GM13977 (cell line): ENCODE results near the gene RAB36.

Experiments used
- DNase-seq: peaks from one replicate; pipeline ENCODE4 v3.0.0; 2012; ENCODE audit warnings: low spot score
- in situ Hi-C: fragments of 300-500 bp; cut with MboI; formaldehyde crosslinking; loops from one replicate; pipeline ENCODE4 v1.12.0; 2022; ENCODE audit warnings: low sequenced_read_pairs, low pct_unique_long_range_greater_than_20kb, mixed read lengths, inconsistent platforms; ENCODE audit not compliant: unreplicated experiment
- TF ChIP-seq, protein P1 (sequence below): IDR thresholded peaks from 2 replicates; pipeline ENCODE4 v1.5.1; 2012; ENCODE audit warnings: mild to moderate bottlenecking, control low read depth; ENCODE audit not compliant: insufficient read depth; ENCODE audit errors: extremely low read depth, missing control alignments

The RAB36 gene

DNA sequence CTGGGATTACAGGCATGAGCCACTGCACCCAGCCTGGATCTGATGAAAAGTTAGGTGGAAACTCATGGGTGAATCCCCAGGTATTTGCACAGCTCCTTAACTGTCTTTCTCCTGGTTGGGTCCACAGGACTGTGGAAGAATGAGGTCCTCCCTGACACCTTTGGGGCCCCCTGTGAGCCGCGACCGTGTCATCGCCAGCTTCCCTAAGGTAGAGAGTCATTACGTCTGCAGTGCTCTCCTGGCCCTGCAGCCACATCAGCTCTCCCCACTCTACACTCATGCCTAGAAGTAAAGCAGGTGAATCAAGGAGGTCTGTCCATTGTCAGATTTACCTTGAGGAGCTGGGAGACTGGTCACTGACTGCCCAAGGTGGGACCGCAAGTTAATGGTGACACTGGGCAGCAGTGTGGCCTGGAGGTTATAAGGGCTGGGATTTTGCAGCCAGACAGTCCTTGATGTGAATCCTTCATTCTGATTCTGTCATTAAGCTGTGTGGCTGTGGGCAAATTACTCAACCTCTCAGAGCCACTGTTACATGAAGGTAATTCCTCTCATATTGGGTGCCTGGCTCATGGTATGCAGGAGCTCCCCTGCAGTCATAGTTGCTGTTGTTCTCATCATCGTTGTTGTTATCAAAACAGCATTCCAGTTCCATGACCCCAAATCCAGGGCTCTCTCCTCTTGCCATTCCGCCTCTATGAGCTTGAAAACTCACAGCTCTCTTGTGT is 1.4 kb downstream of the RAB36 start:
- TF ChIP-seq, protein P1, sequence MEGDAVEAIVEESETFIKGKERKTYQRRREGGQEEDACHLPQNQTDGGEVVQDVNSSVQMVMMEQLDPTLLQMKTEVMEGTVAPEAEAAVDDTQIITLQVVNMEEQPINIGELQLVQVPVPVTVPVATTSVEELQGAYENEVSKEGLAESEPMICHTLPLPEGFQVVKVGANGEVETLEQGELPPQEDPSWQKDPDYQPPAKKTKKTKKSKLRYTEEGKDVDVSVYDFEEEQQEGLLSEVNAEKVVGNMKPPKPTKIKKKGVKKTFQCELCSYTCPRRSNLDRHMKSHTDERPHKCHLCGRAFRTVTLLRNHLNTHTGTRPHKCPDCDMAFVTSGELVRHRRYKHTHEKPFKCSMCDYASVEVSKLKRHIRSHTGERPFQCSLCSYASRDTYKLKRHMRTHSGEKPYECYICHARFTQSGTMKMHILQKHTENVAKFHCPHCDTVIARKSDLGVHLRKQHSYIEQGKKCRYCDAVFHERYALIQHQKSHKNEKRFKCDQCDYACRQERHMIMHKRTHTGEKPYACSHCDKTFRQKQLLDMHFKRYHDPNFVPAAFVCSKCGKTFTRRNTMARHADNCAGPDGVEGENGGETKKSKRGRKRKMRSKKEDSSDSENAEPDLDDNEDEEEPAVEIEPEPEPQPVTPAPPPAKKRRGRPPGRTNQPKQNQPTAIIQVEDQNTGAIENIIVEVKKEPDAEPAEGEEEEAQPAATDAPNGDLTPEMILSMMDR: no peak
- DNase-seq: no peak
- in situ Hi-C loops: loop anchor here (25.0 kb wide), 2 partner anchors 784 to 934 kb away; no protein-coding TSS in a partner anchor

DNA sequence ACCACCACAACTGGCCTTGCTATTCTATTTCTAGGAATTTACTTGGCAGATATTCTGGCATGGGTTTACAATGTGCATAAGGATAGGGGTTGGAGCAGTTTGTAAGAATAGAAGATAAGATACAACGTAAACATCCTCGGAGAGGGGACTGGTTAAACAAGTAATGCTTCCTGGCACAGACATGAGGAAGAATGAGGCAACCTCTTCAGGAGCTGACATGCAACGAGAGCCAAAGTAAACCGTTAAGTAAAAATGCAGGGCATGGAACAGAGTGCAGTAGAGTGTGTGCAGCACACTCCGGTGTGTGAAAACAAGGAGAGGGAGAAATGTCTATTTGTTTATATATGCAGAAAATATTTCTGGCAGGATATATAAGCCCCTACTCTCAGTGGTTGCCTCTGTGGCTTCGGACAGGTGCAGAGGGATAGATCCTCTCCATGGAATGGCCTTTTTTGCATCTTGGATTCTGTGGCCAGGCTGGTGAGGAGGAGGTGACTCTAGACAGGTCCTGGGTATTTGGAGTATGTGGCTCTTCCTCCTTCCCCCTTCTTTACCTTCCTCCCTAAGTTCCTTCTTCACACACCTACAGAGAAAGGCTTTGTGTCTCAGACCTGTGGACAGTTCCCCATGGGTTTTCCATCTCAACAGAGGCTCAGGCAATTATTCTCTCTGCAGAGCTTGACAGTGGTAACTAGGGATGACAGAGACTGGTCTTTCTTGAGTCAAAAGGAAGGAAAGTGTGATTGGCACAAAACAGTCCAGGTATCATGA is 2.5 kb downstream of the RAB36 start:
- TF ChIP-seq, protein P1: no peak
- in situ Hi-C loops: loop anchor here (25.0 kb wide), 2 partner anchors 786 to 936 kb away; no protein-coding TSS in a partner anchor
- no peak for DNase-seq

DNA sequence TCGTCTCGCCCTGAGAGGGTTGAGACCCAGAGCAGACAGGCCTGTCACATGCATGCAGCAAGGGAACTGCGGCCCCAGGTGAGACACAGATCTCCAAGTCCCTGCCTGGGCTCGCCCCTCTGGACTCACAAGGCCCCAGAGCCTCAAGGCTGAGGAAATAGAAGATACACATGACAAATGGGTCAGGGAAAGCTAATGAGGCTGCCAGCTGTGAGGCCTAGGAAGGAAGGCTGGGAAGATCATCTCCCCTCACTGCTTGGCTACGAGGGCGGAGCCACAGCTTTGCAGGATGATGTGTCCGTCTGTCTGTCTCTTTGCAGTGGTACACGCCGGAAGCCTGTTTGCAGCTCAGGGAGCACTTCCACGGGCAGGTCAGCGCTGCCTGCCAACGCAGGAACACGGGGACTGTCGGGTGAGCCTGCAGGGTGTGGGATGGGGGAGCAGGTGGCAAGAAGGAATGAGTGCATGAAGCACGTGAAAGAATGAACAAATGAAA is 4.5 kb downstream of the RAB36 start:
- DNase-seq: no peak

DNA sequence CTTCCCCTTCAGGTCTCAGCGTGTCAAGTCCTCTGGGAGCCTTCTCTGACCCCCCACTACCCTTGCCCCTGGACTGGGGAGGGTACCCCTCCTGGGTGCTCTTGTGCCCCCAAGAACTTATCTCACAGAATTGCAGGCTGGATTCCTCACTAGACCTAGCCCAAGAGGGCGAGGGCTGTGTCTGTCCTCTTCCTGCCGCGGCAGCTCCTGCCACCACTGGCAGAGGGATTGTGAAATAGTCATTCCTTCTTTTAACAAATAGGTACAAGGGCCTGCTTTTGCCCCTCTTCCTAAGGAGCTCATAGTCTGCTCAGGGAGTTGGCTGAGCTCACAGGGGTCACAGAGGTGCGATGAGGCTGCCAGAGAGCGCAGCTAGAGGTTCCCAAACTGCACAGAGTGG is 5.5 kb downstream of the RAB36 start:
- no peak for DNase-seq
- in situ Hi-C loops: no loop called here
- TF ChIP-seq, protein P1: no peak

More for the DNA sequence above, 4.5 kb downstream of the RAB36 start:
- in situ Hi-C loops: loop anchor here (25.0 kb wide), 2 partner anchors 787 to 937 kb away; no protein-coding TSS in a partner anchor
- TF ChIP-seq, protein P1: no peak

DNA sequence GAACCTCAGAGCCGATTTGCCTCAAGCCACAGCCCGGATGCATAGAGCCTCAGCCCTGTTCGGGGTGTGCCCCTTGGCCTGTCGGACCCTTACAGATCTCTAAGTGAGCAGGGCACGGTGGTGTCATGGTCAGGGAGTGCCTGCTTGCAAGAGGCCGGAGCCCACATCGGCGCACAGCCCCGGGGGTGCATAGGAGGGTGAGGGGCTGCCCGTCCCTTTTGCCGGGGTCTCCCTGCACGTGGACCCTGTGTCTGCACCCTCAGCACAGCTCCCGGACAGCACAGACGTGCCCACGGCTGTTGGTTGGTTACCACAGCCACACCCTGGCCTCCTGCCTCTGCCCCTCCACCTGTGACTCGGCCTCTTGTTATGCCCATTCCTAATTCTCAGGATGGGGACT is 6.5 kb downstream of the RAB36 start:
- DNase-seq: no peak
- TF ChIP-seq, protein P1: no peak

DNA sequence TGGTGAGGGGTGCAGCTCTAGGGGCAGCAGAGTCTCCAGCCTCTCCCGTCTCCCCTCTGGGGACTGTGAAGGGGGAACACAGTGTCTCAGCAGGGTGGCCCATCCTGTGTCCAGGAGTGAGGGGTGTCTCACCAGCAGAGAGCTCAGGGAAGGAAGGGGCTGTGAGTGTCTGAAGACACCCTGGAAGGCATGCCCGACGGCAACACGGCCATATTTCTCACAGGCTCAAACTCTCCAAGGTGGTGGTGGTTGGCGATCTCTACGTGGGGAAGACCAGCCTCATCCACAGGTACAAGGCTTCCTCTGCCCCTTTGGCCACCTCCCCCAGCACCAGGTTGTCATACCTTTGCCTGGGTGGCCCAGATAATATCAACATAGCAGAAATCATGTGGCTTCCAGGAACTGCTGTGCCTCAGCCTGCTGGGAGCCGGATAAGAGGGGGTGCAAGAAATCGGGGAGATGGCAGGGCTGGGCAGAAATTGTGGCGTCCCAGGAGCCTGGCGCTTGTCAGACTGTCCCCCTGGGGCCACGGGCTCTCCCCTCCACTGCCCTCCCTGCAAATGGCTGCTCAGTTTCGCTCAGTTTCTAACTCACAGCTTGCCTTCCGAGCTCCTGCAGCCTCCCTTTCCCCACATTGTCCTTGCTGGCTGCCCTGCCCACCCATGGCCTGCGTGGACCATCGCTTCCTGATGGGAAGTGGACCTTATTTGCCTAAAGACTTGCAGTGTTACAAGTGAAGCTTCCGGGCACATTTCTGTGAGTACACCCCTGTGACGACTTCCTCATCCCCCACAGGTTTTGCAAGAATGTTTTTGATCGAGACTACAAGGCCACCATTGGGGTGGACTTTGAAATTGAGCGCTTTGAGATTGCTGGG is 7.2 kb downstream of the RAB36 start:
- DNase-seq: no peak
- TF ChIP-seq, protein P1: no peak
- in situ Hi-C loops: no loop called here

More for the DNA sequence above, 6.5 kb downstream of the RAB36 start:
- in situ Hi-C loops: no loop called here
